IMR-90 (cell line): ENCODE data around the gene LTO1. TPM values are rescaled to one million over a fixed set of nuclear protein-coding genes. Genes with fewer than 3 reads are reported as not detected.

Experiments
- ATAC-seq: fragments of 200-7000 bp; cut with Tn5 transposase; 2 replicates; pipeline ENCODE4 v1.9.1; 2020; ENCODE audit warnings: low read depth, mild to moderate bottlenecking, moderate library complexity
- BruUV-seq: library from RNA; stranded (reverse); fragments of 400-500 nt; replicated peaks from 2 replicates; lab custom pipeline; 2021; lab: Mats Ljungman, UMichigan
- CTCF ChIA-PET: fragments of 300-600 bp; formaldehyde crosslinking; extraction: SDS; loops from one replicate; lab custom pipeline; 2021; ENCODE audit warnings: antibody characterized with exemption; lab: Yijun Ruan, JAX
- POLR2A ChIA-PET: fragments of 300-600 bp; sonication (Branson Sonifier 250); formaldehyde crosslinking; loops from one replicate; lab custom pipeline; 2022; ENCODE audit warnings: antibody characterized with exemption; ENCODE audit not compliant: unreplicated experiment; lab: Charles Lee
- DNase-seq: peaks from one replicate; pipeline ENCODE4 v3.0.0; 2013
- H2AFZ ChIP-seq: replicated peaks from 2 replicates; pipeline ENCODE3; 2013; ENCODE audit warnings: low read length, mild to moderate bottlenecking; ENCODE audit not compliant: poor library complexity
- H2AK5ac ChIP-seq: 2 replicates; pipeline ENCODE4 v1.6.1; 2013; ENCODE audit warnings: low read depth, low read length, inconsistent platforms
- H2AK9ac ChIP-seq: replicated peaks from 2 replicates; pipeline ENCODE3; 2013; ENCODE audit warnings: mild to moderate bottlenecking, low read depth, low read length, moderate library complexity; ENCODE audit not compliant: poor library complexity
- H2BK120ac ChIP-seq: 2 replicates; pipeline ENCODE4 v1.6.1; 2013; ENCODE audit warnings: low read depth, low read length, inconsistent platforms
- H2BK15ac ChIP-seq: 3 replicates; pipeline ENCODE4 v1.6.1; 2013; ENCODE audit warnings: low read depth, low read length, inconsistent platforms
- H2BK20ac ChIP-seq: 2 replicates; pipeline ENCODE4 v1.6.1; 2013; ENCODE audit warnings: low read depth, mild to moderate bottlenecking, inconsistent platforms, low read length, moderate library complexity
- H2BK5ac ChIP-seq: 2 replicates; pipeline ENCODE4 v1.6.1; 2013; ENCODE audit warnings: mild to moderate bottlenecking, low read depth, low read length, inconsistent platforms; ENCODE audit not compliant: poor library complexity, severe bottlenecking
- H3K14ac ChIP-seq: replicated peaks from 2 replicates; pipeline ENCODE4 v1.6.1; 2013; ENCODE audit warnings: low read depth, low read length, inconsistent platforms
- H3K18ac ChIP-seq: 2 replicates; pipeline ENCODE4 v1.6.1; 2013; ENCODE audit warnings: low read depth, low read length, control low read depth
- H3K23ac ChIP-seq: 2 replicates; pipeline ENCODE4 v1.6.1; 2013; ENCODE audit warnings: low read depth, low read length, inconsistent platforms
- H3K27ac ChIP-seq: 2 replicates; pipeline ENCODE4 v1.5.1; 2013; ENCODE audit warnings: mild to moderate bottlenecking, control low read depth, low read length; ENCODE audit not compliant: insufficient read depth
- H3K27me3 ChIP-seq: 2 replicates; pipeline ENCODE4 v1.6.1; 2013; ENCODE audit warnings: low read length; ENCODE audit not compliant: control insufficient read depth, insufficient read depth
- H3K36me3 ChIP-seq: 2 replicates; pipeline ENCODE4 v1.6.1; 2013; ENCODE audit warnings: low read length, mixed read lengths; ENCODE audit not compliant: control insufficient read depth, insufficient read depth
- H3K4ac ChIP-seq: 2 replicates; pipeline ENCODE4 v1.6.1; 2013; ENCODE audit warnings: low read depth, low read length, inconsistent platforms
- H3K4me1 ChIP-seq: 2 replicates; pipeline ENCODE4 v1.6.1; 2013; ENCODE audit warnings: low read length, mixed read lengths; ENCODE audit not compliant: control insufficient read depth, insufficient read depth
- H3K4me2 ChIP-seq: 2 replicates; pipeline ENCODE4 v1.6.1; 2013; ENCODE audit warnings: low read depth, mild to moderate bottlenecking, control low read depth, low read length, moderate library complexity
- H3K4me3 ChIP-seq: 2 replicates; pipeline ENCODE4 v1.5.1; 2013; ENCODE audit warnings: low read depth, mild to moderate bottlenecking, control low read depth, low read length, moderate library complexity; ENCODE audit not compliant: insufficient read depth
- H3K56ac ChIP-seq: 2 replicates; pipeline ENCODE4 v1.6.1; 2013; ENCODE audit warnings: low read length, inconsistent platforms; ENCODE audit not compliant: insufficient read depth; ENCODE audit errors: extremely low read depth
- H3K79me1 ChIP-seq, 2 experiments: 2 replicates each; pipeline ENCODE4 v1.6.1; 2013; ENCODE audit warnings: low read length in 2 of 2, inconsistent platforms in 1 of 2, low read depth in 1 of 2
- H3K9ac ChIP-seq: 2 replicates; pipeline ENCODE4 v1.6.1; 2013; ENCODE audit warnings: low read depth, low read length, control low read depth
- H3K9me1 ChIP-seq: 2 replicates; pipeline ENCODE4 v1.6.1; 2013; ENCODE audit warnings: low read length, inconsistent platforms; ENCODE audit not compliant: insufficient read depth
- H3K9me3 ChIP-seq: 2 replicates; pipeline ENCODE4 v1.6.1; 2013; ENCODE audit warnings: low read length; ENCODE audit not compliant: control insufficient read depth, insufficient read depth
- H4K20me1 ChIP-seq: 2 replicates; pipeline ENCODE4 v1.6.1; 2013; ENCODE audit warnings: low read length, inconsistent platforms; ENCODE audit not compliant: insufficient read depth
- H4K5ac ChIP-seq: 2 replicates; pipeline ENCODE4 v1.6.1; 2013; ENCODE audit warnings: mild to moderate bottlenecking, low read depth, low read length, control low read depth
- H4K8ac ChIP-seq, 2 experiments: 2 replicates each; pipeline ENCODE4 v1.6.1; 2013; ENCODE audit warnings: low read depth in 2 of 2, low read length in 2 of 2, control low read depth in 1 of 2, inconsistent platforms in 1 of 2
- H4K91ac ChIP-seq: 2 replicates; pipeline ENCODE4 v1.6.1; 2013; ENCODE audit warnings: low read depth, low read length, inconsistent platforms; ENCODE audit not compliant: insufficient read depth
- BHLHE40 ChIP-seq: fragments of 150-350 bp; IDR thresholded peaks from 2 replicates; pipeline ENCODE4 v1.6.1; 2016; ENCODE audit warnings: mild to moderate bottlenecking, low read depth, low read length
- CEBPB ChIP-seq: IDR thresholded peaks from 2 replicates; pipeline ENCODE4 v1.6.1; 2012; ENCODE audit warnings: low read depth, low read length, improper control_type of control experiment
- CHD1 ChIP-seq: IDR thresholded peaks from 2 replicates; pipeline ENCODE4 v1.6.1; 2012; ENCODE audit warnings: low read depth, low read length, improper control_type of control experiment
- MAFK ChIP-seq: IDR thresholded peaks from 2 replicates; pipeline ENCODE4 v1.6.1; 2012; ENCODE audit warnings: low read depth, low read length, improper control_type of control experiment
- NFE2L2 ChIP-seq: fragments of 150-350 bp; IDR thresholded peaks from 2 replicates; pipeline ENCODE4 v1.6.1; 2016; ENCODE audit warnings: low read depth, mild to moderate bottlenecking, low read length
- RCOR1 ChIP-seq: IDR thresholded peaks from 2 replicates; pipeline ENCODE4 v1.6.1; 2012; ENCODE audit warnings: mild to moderate bottlenecking, low read length, improper control_type of control experiment; ENCODE audit not compliant: insufficient replicate concordance
- RFX5 ChIP-seq: IDR thresholded peaks from 2 replicates; pipeline ENCODE4 v1.8.0; 2012; ENCODE audit warnings: low read depth, mild to moderate bottlenecking, low read length, moderate library complexity
- SMC3 ChIP-seq: fragments of 150-350 bp; IDR thresholded peaks from 2 replicates; pipeline ENCODE4 v1.6.1; 2016; ENCODE audit warnings: low read depth, mild to moderate bottlenecking, antibody characterized with exemption, low read length, moderate library complexity
- WGBS, 2 experiments: methylation state at CpG; one replicate each; pipeline versions ENCODE4 v1.1.5 to v1.1.7; 2013; ENCODE audit warnings: missing lambda C conversion rate in 2 of 2; ENCODE audit not compliant: insufficient read length in 1 of 2; ENCODE audit errors: extremely low coverage in 2 of 2; 5-methylcytosine and 5-hydroxymethylcytosine counted together
- dilution Hi-C: fragments of 300-500 bp; cut with HindIII; formaldehyde crosslinking; loops from one replicate; pipeline ENCODE4 v1.14.3; 2018; ENCODE audit warnings: low sequenced_read_pairs; ENCODE audit not compliant: unreplicated experiment
- in situ Hi-C: fragments of 300-500 bp; cut with MboI; formaldehyde crosslinking; loops from 3 replicates; pipeline ENCODE4 v1.14.3; 2019; ENCODE audit warnings: low sequenced_read_pairs, inconsistent platforms, mixed read lengths
- intact Hi-C: fragments of 100-400 bp; cut with micrococcal nuclease; formaldehyde crosslinking; loops from 2 replicates; pipeline ENCODE4 v1.10.0; 2022
- polyA plus RNA-seq, 3 experiments: library from polyadenylated mRNA; depleted of rRNA; stranded (reverse); fragments of >200 nt; gene quantifications; 2 replicates each; pipeline ENCODE4 v1.2.3, GENCODE V29; 2012; ENCODE audit warnings: low replicate concordance in 1 of 3
- total RNA-seq: library from RNA; depleted of rRNA; stranded (reverse); fragments of >200 nt; gene quantifications from 2 replicates; pipeline ENCODE4 v1.2.3, GENCODE V29; 2012
- TF ChIP-seq, protein P1 (sequence below): fragments of 150-350 bp; IDR thresholded peaks from 2 replicates; pipeline ENCODE4 v1.6.1; 2016; ENCODE audit warnings: low read depth, mild to moderate bottlenecking, low read length, moderate library complexity, borderline replicate concordance

The LTO1 gene
- total and polyA plus RNA-seq, 2 of the 4 experiments (the other 2 are of a cell fraction): 8.2 to 23.5 TPM

DNA sequence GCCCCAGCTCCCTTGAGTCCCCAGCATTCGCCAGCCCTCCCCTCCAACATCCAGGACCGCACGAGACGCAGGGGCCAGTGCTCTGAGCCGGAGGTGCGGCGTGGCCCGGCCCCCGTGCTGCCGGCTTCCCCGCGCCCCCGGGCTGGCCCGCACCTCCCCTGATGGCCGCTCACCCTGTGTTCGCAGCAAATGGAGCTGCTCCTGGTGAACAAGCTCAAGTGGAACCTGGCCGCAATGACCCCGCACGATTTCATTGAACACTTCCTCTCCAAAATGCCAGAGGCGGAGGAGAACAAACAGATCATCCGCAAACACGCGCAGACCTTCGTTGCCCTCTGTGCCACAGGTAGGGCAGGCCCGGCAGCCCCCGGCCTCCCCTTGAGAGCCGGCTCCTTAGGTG lies 31.5 kb downstream of the LTO1 start:
- Histone ChIP-seq H4K20me1 (peaks cover 65% of the 10 kb centered on the region), H3K4me2 (peak overlapping the region; percentile 60), H2AK5ac (peak overlapping the region; percentile 94), H3K4ac (peak overlapping the region; percentile 17; the same call in 1 of the 2 replicates), H3K79me1 (peaks cover 16 to 59% of the 10 kb centered on the region in 2 experiments), H2BK15ac (no peak overlapping the region), H2BK120ac (peak overlapping the region; percentile 16; the same call in 1 of the 2 replicates), H3K27me3 (no peaks in the 10 kb centered on the region), H3K4me3 (peak overlapping the region; percentile 98), H3K18ac (no peak overlapping the region), H2BK20ac (no peak overlapping the region), H4K5ac (no peak overlapping the region), H3K9ac (peak overlapping the region; percentile 32), H4K91ac (peak overlapping the region; percentile 7; the same call in 1 of the 2 replicates), H4K8ac (peak overlapping the region; percentile 18 to 46; a peak in 1 of 4 replicates), H2AK9ac (peak overlapping the region; percentile 98), H3K27ac (peak overlapping the region; percentile 38), H3K56ac (no peak overlapping the region; the same call in 1 of the 2 replicates), H3K36me3 (peaks cover 50% of the 10 kb centered on the region), H3K9me1 (no peaks in the 10 kb centered on the region; the same call in 1 of the 2 replicates), H3K14ac (peak overlapping the region; percentile 54; the same call in 1 of the 2 replicates), H3K9me3 (no peaks in the 10 kb centered on the region), H2AFZ (peak overlapping the region; percentile 45), H3K4me1 (peaks cover 21% of the 10 kb centered on the region), H2BK5ac (peak overlapping the region; percentile 55), H3K23ac (peak overlapping the region; percentile 47; the same call in 1 of the 2 replicates)
- ChIA-PET POLR2A (interaction anchor here (0.8 to 2.6 kb wide), 3 partner anchors 135 to 346 kb away, joined by 3 to 11 read pairs (median 4); no protein-coding TSS in a partner anchor), CTCF (interaction anchor here (0.9 to 1.9 kb wide), 6 partner anchors 12 to 512 kb away, joined by 3 to 7 read pairs (median 4); no protein-coding TSS in a partner anchor)
- intact Hi-C loops (loop anchor here (1.0 to 10.0 kb wide), 7 partner anchors 27 to 739 kb away; partner anchors contain the start of genes IGHMBP2, MRGPRF and MRPL21), dilution Hi-C loops (no loop called here), in situ Hi-C loops (loop anchor here (5.0 kb wide), 1 partner anchor 341 kb away; no protein-coding TSS in a partner anchor)
- TSS peak; percentile 37 for BruUV-seq
- ATAC-seq: no peak
- WGBS, 2 experiments: 18% methylated on average over 20 of the region's 27 CpGs; no CpG with 5 or more reads in 1 of the 2 experiments
- DNase-seq: no peak
- TF ChIP-seq CHD1: no peak
- no peak; the same call in 1 of the 2 replicates for TF ChIP-seq BHLHE40
- no peak for TF ChIP-seq RCOR1
- TF ChIP-seq, protein P1, sequence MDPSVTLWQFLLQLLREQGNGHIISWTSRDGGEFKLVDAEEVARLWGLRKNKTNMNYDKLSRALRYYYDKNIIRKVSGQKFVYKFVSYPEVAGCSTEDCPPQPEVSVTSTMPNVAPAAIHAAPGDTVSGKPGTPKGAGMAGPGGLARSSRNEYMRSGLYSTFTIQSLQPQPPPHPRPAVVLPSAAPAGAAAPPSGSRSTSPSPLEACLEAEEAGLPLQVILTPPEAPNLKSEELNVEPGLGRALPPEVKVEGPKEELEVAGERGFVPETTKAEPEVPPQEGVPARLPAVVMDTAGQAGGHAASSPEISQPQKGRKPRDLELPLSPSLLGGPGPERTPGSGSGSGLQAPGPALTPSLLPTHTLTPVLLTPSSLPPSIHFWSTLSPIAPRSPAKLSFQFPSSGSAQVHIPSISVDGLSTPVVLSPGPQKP: no peak
- no peak for TF ChIP-seq RFX5
- no peak for TF ChIP-seq CEBPB
- no peak for TF ChIP-seq SMC3
- no peak for TF ChIP-seq NFE2L2
- TF ChIP-seq MAFK: no peak
